GM12801 (cell line): Measurements from ENCODE around the gene IKZF4.

ENCODE experiments used
- CTCF ChIP-seq: IDR thresholded peaks from one replicate; pipeline ENCODE4 v1.5.1; 2011; ENCODE audit warnings: control low read depth; ENCODE audit not compliant: insufficient read length; ENCODE audit errors: extremely low read depth

IKZF4 gene

DNA sequence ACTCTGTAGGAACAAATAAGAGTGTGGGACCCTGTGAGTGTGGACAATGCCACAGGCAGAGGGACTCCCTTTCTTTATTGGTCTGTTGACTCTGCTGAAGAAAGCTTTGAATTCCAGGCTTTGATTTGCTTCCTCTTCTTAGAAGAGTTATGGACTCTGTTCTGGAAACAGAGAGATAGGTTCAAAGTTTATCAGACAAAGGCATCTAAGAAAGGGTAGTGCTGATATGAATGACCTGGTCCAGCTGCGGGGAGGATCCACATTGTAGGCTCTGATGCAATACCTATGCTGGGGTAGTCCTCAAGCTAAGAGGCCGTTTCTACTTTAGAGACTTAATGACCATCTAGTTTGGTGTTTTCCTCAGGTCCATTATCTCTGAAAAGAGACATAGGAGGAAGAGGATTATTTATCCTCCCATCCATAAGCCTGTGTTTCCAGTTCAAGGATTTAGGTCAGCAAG is 10.7 kb upstream of the IKZF4 start:
- TF ChIP-seq CTCF: no peak

DNA sequence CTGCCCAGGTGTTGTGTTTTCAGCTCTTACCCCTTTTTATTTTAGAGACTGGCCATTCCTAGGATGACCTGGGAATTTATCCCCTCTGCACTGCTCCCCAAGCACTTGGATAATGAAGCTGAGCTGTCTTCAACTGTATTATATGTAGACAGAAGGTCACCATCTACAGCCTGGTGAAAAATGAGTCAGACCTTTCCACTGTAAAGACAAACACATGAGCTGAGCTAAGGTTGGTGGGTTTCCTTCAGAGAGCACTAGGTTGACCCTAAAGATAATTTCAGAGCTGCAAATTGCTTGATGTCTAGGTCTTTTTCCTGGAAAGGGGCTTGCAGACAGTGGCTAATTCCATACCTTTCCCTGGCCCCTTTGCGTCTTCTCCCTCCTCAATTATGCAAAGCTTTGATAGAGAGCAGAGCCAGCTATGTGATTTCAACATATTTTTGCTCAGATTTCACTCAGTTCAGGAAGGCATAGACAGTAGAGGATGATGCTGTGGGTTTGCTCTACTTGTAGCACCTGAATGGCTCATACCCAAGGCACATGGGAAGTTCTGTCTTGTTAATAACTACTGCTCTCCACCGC is 9.2 kb upstream of the IKZF4 start:
- no peak for TF ChIP-seq CTCF

GRCh38 chr12:56013482-56013881 is 7.4 kb upstream of the IKZF4 start:
- no peak for TF ChIP-seq CTCF

DNA sequence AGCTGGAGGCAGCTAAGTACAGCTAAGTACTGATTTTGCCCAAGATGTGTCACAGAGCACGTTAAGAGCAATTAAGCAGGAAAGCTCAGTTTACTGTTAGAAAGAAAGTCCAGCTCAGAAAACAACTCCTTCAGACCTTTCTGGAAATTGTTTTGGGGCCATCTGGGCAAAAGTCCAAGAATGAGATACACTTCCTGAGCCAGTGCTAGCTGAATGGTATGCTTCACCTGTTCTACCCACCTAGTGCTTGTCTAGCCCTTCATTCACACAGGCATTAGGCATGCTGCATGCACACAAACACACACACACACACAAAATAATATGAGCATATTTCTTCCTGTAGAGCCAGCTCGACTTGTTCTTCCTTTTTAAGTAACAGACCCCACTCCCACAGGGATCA is 6.6 kb upstream of the IKZF4 start:
- TF ChIP-seq CTCF: no peak

DNA sequence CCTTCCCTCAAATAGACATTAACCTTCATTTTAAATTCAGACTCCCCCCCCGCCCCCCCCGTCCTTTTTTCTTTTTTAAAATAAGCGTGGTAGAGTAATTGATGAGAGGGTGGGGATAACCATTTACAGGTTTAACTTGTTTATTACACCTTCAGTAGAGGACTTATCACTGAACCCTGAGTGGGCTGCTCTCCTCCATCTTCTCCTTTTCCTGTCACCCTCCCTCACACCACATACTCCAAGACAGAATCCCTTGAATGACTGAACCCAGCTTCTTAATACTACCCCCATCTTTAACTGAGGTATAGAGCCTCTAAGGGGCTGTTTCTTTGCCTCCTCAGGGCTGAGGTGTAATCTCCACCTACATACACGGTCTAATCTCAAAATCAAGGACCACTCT is 3.7 kb upstream of the IKZF4 start:
- no peak for TF ChIP-seq CTCF

DNA sequence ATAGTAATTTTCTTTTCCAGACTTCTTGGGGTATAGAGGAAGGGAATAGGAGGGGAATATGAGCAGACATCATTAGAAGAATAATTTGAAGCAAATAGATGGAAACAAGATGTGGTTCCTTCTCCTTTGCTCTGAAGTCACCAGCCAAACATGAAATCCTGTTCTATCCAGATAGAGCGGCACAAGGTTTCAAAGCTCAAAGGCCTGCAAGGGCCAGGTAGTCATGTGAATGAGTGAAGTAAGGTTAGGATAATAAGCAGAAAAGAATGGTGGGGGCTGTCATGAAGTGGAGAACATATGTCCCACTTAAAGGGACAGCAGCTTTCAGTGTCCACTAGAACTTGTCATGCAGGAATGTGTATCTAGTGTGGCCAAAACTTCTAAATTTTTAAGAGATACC is 2.5 kb upstream of the IKZF4 start:
- no peak for TF ChIP-seq CTCF

GRCh38 chr12:56021889-56022497 is 1.1 kb downstream of the IKZF4 start:
- no peak for TF ChIP-seq CTCF
